Left lung (tissue), 10 donors: ENCODE measurements around the gene ABTB2. TPM values are rescaled to one million over a fixed set of nuclear protein-coding genes. Genes with fewer than 3 reads are reported as not detected.

Experiments
- ATAC-seq: fragments of 200-7000 bp; cut with Tn5 transposase; one replicate; pipeline ENCODE4 v1.9.1; 2020; ENCODE audit warnings: moderate library complexity
- DNase-seq, 4 donors: peaks; one replicate each; pipeline ENCODE4 v3.0.0-alpha.2; 2013 to 2020
- H3K27ac ChIP-seq, 2 donors: fragments of 200-600 bp; sonication (generic) in 1 of 2; one replicate each; pipeline versions ENCODE4 v1.5.0 to v1.8.0; 2020 to 2021
- H3K27me3 ChIP-seq, 2 donors: fragments of 200-600 bp; sonication (generic) in 1 of 2; one replicate each; pipeline versions ENCODE4 v1.5.0 to v1.8.0; 2020 to 2021
- H3K36me3 ChIP-seq, 2 donors: fragments of 200-600 bp; sonication (generic) in 1 of 2; one replicate each; pipeline versions ENCODE4 v1.5.0 to v1.8.0; 2020 to 2021
- H3K4me1 ChIP-seq, 2 donors: fragments of 200-600 bp; one replicate each; pipeline ENCODE4 v1.8.0; 2021
- H3K4me3 ChIP-seq, 2 donors: fragments of 200-600 bp; sonication (generic) in 1 of 2; one replicate each; pipeline versions ENCODE4 v1.5.0 to v1.8.0; 2020 to 2021; ENCODE audit warnings: mild to moderate bottlenecking in 1 of 2
- H3K9me3 ChIP-seq, 2 donors: fragments of 200-600 bp; sonication (generic) in 1 of 2; one replicate each; pipeline versions ENCODE4 v1.5.0 to v1.8.0; 2020 to 2021
- CTCF ChIP-seq, 2 donors: fragments of 200-600 bp; sonication (generic) in 1 of 2; IDR thresholded peaks; one replicate each; pipeline versions ENCODE4 v1.5.0 to v1.8.0; 2021; ENCODE audit warnings: antibody characterized with exemption in 2 of 2
- intact Hi-C, 2 donors: fragments of 100-400 bp; cut with DNase I; formaldehyde crosslinking; loops; one replicate each; pipeline versions ENCODE4 v1.11.2 to v1.14.2; 2022
- polyA plus RNA-seq, 6 donors: library from polyadenylated mRNA; unstranded; fragments of 120-200 nt; gene quantifications; one replicate each; pipeline ENCODE4 v1.2.1, GENCODE V29; 2013; ENCODE audit not compliant: insufficient read length in 6 of 6
- total RNA-seq, 2 donors: library from RNA; stranded (reverse); fragmentation: NEBNext Ultra II Directional; extraction: Animal tissue kit (Norgen Biotek cat#: 25700); gene quantifications; one replicate each; pipeline ENCODE4 v1.2.1, GENCODE V29; 2021
- donor health status: DM: no; HTN: yes; CAD: no.
- donor health status: DM: no; HTN: no; CAD: no.

ABTB2 gene
- total and polyA plus RNA-seq, 8 donors = 2.4 to 6.9 (median 4.8) TPM

- Histone ChIP-seq H3K27ac (no peak overlapping the region), H3K4me1 (peaks cover 0 to 11% of the 10 kb centered on the region in 2 donors), H3K36me3 (no peaks in the 10 kb centered on the region), H3K4me3 (no peak overlapping the region), H3K9me3 (no peaks in the 10 kb centered on the region), H3K27me3 (no peaks in the 10 kb centered on the region)
- no peak for DNase-seq
- TF ChIP-seq CTCF (IDR thresholded peaks at IDR 0.05) = no peak
- ATAC-seq = no peak
- intact Hi-C loops = no loop called here
These were observed 57.5 kb downstream of the ABTB2 start for GRCh38 chr11:34300026-34300925.

DNA sequence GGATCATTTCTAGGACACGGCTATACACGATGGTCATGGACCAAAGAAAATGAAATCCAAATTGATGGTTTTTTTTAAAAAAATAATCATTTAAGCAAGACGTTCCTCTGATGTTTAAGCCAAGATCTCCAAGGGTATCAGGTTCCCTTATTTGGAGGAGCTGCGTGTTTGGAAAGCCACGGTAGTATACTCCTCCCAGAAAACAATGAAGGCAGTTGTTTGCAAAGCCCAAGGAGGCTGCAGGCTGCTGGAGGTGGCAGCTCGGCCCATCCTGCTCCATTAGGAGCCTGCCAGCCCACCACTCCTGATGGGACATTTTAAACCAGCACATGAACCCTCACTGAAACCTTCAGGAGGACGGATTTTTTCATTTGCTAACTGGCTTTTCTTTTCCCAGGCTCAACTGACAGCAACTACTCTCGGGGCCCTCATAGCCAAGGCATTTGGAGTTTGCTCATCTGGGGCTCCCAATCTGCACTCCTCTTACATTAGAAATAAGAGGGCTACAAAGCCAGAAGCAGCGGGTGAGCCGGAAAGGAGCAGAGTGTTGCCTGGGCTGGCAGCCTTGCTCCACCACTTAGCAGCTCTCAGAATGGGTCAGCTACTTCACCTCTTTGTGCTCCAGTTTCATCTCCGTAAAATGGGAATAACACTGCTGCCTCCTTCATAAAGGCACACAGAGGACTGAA lies 58.4 kb downstream of the ABTB2 start:
- TF ChIP-seq CTCF (IDR thresholded peaks at IDR 0.05) = no peak
- ATAC-seq (no peak), DNase-seq (no peak)
- intact Hi-C loops = no loop called here
- H3K4me1 ChIP-seq = peaks cover 0 to 11% of the 10 kb centered on the region in 2 donors
- no peaks in the 10 kb centered on the region for H3K27me3 ChIP-seq
- H3K9me3 ChIP-seq = no peaks in the 10 kb centered on the region
- no peak overlapping the region for H3K4me3 ChIP-seq
- H3K36me3 ChIP-seq = no peaks in the 10 kb centered on the region
- no peak overlapping the region for H3K27ac ChIP-seq

GRCh38 chr11:34298871-34299270 lies 58.9 kb downstream of the ABTB2 start:
- no peak for DNase-seq
- no peak for ATAC-seq
- no peak overlapping the region for H3K4me3 ChIP-seq
- no peak for TF ChIP-seq CTCF (IDR thresholded peaks at IDR 0.05)
- H3K4me1 ChIP-seq = peaks cover 0 to 11% of the 10 kb centered on the region in 2 donors
- no peaks in the 10 kb centered on the region for H3K27me3 ChIP-seq
- no peaks in the 10 kb centered on the region for H3K9me3 ChIP-seq
- no peaks in the 10 kb centered on the region for H3K36me3 ChIP-seq
- H3K27ac ChIP-seq = no peak overlapping the region
- intact Hi-C loops = no loop called here

- no peaks in the 10 kb centered on the region for H3K27me3 ChIP-seq
- H3K9me3 ChIP-seq = no peaks in the 10 kb centered on the region
- no peak for TF ChIP-seq CTCF (IDR thresholded peaks at IDR 0.05)
- peaks cover 0 to 11% of the 10 kb centered on the region in 2 donors for H3K4me1 ChIP-seq
- DNase-seq = no peak
- ATAC-seq = no peak
- intact Hi-C loops = no loop called here
- H3K36me3 ChIP-seq = no peaks in the 10 kb centered on the region
- no peak overlapping the region for H3K27ac ChIP-seq
- no peak overlapping the region for H3K4me3 ChIP-seq
These were observed 61.4 kb downstream of the ABTB2 start for GRCh38 chr11:34296412-34296811.

DNA sequence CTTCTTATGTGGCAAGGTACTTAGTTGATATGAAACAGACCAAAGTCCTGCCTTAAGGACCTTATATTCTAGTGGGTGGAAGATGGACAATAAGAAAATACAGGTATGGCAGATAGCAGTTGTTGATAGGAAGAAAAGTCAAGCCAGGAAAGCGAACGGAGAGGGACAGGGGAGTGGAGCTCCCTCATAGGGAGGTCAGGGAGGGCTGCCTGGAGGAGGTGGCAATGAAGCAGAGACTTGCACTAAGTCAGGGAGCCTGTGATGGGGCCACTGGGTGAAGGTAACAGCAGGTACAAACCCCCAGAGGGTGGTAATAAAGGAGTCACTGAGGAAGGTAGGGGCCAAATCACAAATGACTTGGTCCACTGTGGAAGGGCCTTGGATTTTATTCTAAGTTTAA lies 65.3 kb downstream of the ABTB2 start:
- H3K27me3 ChIP-seq = no peaks in the 10 kb centered on the region
- H3K27ac ChIP-seq = no peak overlapping the region
- ATAC-seq = no peak
- DNase-seq = no peak
- H3K9me3 ChIP-seq = no peaks in the 10 kb centered on the region
- TF ChIP-seq CTCF (IDR thresholded peaks at IDR 0.05) = no peak
- intact Hi-C loops = no loop called here
- H3K4me3 ChIP-seq = no peak overlapping the region
- H3K4me1 ChIP-seq = no peaks in the 10 kb centered on the region
- no peaks in the 10 kb centered on the region for H3K36me3 ChIP-seq
